Cardiac septum (tissue), 1 donor: ENCODE measurements around the gene FAM120A. TPM values are rescaled to one million over a fixed set of nuclear protein-coding genes. Genes with fewer than 3 reads are reported as not detected.

ENCODE experiments used
- DNase-seq: peaks from one replicate; pipeline ENCODE4 v3.0.0-alpha.2; 2020; ENCODE audit warnings: low spot score
- intact Hi-C: fragments of 100-400 bp; cut with DNase I; formaldehyde crosslinking; loops from one replicate; pipeline ENCODE4 v1.14.0; 2022
- total RNA-seq: library from RNA; stranded (reverse); fragmentation: NEBNext Ultra II Directional; extraction: Animal tissue kit (Norgen Biotek cat#: 25700); gene quantifications from one replicate; pipeline ENCODE4 v1.2.1, GENCODE V29; 2021
- donor health status: DM: no; HTN: no; CAD: no.

Gene FAM120A
- total RNA-seq, 1 donor from 2014 or later = 116 TPM

GRCh38 chr9:93536167-93536566 is 84.7 kb downstream of the FAM120A start:
- intact Hi-C loops = no loop called here
- no peak for DNase-seq

- intact Hi-C loops = no loop called here
- DNase-seq = no peak
These were observed 85.4 kb downstream of the FAM120A start for GRCh38 chr9:93536874-93537273.

GRCh38 chr9:93540305-93540704 is 88.8 kb downstream of the FAM120A start:
- DNase-seq = no peak
- intact Hi-C loops = no loop called here

GRCh38 chr9:93541005-93541404 is 89.5 kb downstream of the FAM120A start:
- intact Hi-C loops = no loop called here
- DNase-seq = no peak

GRCh38 chr9:93541581-93542349 is 90.3 kb downstream of the FAM120A start:
- DNase-seq = no peak
- intact Hi-C loops = no loop called here

- no peak for DNase-seq
- intact Hi-C loops = no loop called here
These were observed 91.6 kb downstream of the FAM120A start for GRCh38 chr9:93543117-93543516.

GRCh38 chr9:93546356-93546755 is 94.9 kb downstream of the FAM120A start:
- intact Hi-C loops = no loop called here
- no peak for DNase-seq

- DNase-seq = no peak
- intact Hi-C loops = no loop called here
These were observed 98.1 kb downstream of the FAM120A start for GRCh38 chr9:93549611-93550010.

GRCh38 chr9:93552923-93553322 is 101.4 kb downstream of the FAM120A start:
- no peak for DNase-seq
- intact Hi-C loops = no loop called here

- no peak for DNase-seq
- intact Hi-C loops = no loop called here
These were observed 103.9 kb downstream of the FAM120A start for GRCh38 chr9:93555370-93555769.

- intact Hi-C loops = no loop called here
- no peak for DNase-seq
These were observed 106.1 kb downstream of the FAM120A start for GRCh38 chr9:93557366-93558137.

- intact Hi-C loops = no loop called here
- no peak for DNase-seq
These were observed 107.0 kb downstream of the FAM120A start for GRCh38 chr9:93558503-93558902.

- DNase-seq = peak; percentile 24
- intact Hi-C loops = loop anchor here (10.0 kb wide), 1 partner anchor 256 kb away; no protein-coding TSS in a partner anchor
These were observed 109.5 kb downstream of the FAM120A start for GRCh38 chr9:93560991-93561390.

- intact Hi-C loops = loop anchor here (10.0 kb wide), 1 partner anchor 257 kb away; no protein-coding TSS in a partner anchor
- DNase-seq = no peak
These were observed 110.7 kb downstream of the FAM120A start for GRCh38 chr9:93562157-93562556.

- DNase-seq = no peak
- intact Hi-C loops = loop anchor here (10.0 kb wide), 1 partner anchor 260 kb away; no protein-coding TSS in a partner anchor
These were observed 113.6 kb downstream of the FAM120A start for GRCh38 chr9:93565089-93565488.

- peak; percentile 99 for DNase-seq
- intact Hi-C loops = loop anchor here (1.0 to 10.0 kb wide), 3 partner anchors 9 to 262 kb away; partner anchors contain the start of gene FAM120A
These were observed 115.2 kb downstream of the FAM120A start for GRCh38 chr9:93566408-93567270.

GRCh38 chr9:93567271-93567959 is 115.9 kb downstream of the FAM120A start:
- intact Hi-C loops = loop anchor here (1.0 to 10.0 kb wide), 2 partner anchors 8 to 263 kb away; no protein-coding TSS in a partner anchor
- DNase-seq = peak; percentile 73

GRCh38 chr9:93568169-93568568 is 116.7 kb downstream of the FAM120A start:
- DNase-seq = no peak
- intact Hi-C loops = loop anchor here (10.0 kb wide), 1 partner anchor 263 kb away; no protein-coding TSS in a partner anchor

GRCh38 chr9:93569621-93570174 is 118.2 kb downstream of the FAM120A start:
- peak; percentile 59 for DNase-seq

More at GRCh38 chr9:93569621-93570174, 118.2 kb downstream of the FAM120A start:
- intact Hi-C loops = loop anchor here (10.0 kb wide), 3 partner anchors 265 to 475 kb away; partner anchors contain the start of genes CARD19 and NINJ1
